Right renal cortex interstitium (tissue), 3 donors: ENCODE results near the gene NEDD9. TPM values are rescaled to one million over a fixed set of nuclear protein-coding genes. Genes with fewer than 3 reads are reported as not detected.
A peak's percentile ranks its signal among the peaks of the same experiment; 100 is the strongest.

Experiments
- DNase-seq, 3 donors: peaks; one replicate each; pipeline ENCODE4 v3.0.0-alpha.2; 2013; ENCODE audit warnings: low read depth in 3 of 3, low spot score in 2 of 3
- polyA plus RNA-seq, 3 donors: library from polyadenylated mRNA; unstranded; fragments of 120-200 nt; gene quantifications; one replicate each; pipeline ENCODE4 v1.2.1, GENCODE V29; 2013; ENCODE audit not compliant: insufficient read length in 3 of 3

NEDD9 gene
- polyA plus RNA-seq, 3 donors: 58.3 to 79.1 (median 73.5) TPM

DNA sequence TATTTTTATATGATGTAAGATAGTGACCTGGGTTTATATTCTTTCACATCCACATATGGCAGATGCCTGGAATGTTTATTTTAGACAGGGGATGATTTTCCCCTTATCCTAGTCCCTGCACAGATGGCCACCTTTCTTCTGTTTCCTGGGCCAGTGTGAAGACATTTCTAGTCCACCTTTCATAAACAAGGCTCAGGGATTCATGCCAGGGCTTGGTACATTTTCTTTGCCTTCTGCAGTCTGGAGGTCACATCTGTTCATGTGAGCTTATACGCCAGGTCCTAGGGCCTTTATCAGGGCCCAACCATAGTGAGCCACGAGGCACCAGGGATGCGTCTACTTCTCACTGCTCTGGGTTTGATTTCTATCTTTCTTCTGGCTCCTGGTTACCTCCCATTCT is 82.9 kb downstream of the NEDD9 start:
- DNase-seq: no peak

DNA sequence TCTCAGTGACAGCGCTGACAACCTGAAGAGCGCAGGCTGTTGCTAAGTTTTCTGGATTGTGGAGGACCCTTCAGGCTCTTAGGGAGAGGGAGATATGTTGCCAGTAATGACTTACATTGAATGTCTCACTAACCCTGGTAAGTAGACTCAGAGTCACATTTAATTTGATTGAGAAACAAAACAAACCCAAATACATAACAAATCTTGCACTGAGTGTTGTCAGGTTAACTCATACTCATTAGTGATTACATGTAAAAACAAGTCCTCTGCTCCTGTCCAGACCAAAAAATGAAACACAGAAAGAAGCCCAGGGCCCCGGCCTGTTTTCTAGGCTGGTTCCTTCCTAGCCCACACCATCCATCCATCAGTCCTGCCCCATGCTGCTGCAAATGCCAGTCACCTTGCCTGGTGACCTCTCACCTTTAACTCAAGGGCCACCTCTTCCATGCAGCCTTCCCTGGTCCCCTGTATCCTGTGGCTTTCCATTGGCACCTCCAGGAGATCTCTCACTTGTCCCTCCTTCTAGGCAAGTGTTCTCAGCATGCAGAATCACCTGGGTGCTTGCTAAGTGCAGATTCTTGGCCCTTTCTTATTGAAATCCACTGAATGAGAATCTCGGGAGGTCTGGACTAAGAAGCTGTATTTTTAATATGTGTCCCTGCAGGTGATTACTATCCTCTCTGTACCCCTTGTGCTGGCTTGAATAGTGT is 86.2 kb downstream of the NEDD9 start:
- no peak for DNase-seq

DNA sequence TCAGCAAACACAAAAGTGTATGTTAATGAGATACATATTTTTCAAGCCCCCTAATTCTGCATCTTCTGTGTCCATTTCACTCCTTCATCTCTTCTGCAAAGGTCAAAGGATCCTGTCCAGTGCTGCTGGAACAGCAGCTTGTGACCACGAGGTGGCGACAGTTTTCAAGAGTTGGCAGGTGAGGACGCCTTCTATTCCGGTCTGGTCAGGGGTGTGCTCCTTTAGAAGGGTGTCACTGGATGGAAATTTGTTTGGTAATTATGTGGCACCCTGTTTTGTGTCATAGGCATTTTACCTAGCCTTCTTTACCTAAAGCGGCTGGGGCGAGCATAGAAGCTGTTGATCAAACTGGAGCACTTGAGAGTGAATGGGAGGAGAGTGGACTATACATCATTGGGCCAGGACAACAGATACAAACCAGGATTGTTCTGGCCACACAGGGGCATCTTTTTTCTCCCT is 88.0 kb downstream of the NEDD9 start:
- DNase-seq: peak; percentile 53

DNA sequence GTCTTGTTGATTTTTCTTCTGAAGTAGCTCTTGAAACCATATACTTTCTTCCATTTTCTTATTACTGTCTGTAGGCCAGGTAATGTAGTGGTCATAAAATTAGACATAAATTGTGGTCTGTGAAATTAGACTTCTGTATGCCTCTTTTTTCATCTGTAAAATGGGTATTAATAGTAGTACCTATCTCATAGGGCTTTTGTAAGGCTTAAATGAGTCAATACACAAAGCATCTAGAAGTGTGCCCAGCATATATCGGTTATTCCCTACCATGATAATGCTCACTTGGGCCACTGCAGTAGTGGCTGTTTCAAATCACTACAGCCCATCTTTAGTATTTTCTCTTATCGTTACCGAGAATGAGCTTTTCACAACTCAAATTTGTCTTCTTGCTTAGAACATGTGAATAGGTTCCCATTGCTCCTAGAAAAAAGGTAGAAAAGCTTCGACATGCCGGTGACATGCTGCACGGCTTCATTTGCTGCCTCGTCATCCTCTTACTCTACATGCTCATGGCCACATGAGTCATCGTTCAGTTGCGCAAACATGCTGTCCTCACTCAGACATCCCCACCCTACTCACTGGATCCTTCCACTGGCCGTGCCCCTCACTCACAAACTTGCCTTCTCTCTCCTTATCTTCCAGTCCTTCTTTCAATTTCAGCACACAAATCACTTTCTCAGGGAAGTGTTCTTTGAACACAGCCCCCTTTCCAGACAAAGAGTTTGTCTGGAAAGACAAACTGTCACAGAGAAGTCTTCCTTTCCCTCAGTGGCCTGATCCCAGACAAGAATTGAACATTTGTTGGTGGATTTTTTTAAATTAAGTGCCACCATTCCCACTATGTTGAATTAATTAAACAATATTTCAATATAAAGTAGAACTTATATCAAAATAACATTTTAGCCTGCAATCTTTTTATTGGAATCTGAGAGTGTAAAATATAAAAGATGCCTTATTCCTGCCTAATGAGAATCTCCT is 88.8 kb downstream of the NEDD9 start:
- no peak for DNase-seq

DNA sequence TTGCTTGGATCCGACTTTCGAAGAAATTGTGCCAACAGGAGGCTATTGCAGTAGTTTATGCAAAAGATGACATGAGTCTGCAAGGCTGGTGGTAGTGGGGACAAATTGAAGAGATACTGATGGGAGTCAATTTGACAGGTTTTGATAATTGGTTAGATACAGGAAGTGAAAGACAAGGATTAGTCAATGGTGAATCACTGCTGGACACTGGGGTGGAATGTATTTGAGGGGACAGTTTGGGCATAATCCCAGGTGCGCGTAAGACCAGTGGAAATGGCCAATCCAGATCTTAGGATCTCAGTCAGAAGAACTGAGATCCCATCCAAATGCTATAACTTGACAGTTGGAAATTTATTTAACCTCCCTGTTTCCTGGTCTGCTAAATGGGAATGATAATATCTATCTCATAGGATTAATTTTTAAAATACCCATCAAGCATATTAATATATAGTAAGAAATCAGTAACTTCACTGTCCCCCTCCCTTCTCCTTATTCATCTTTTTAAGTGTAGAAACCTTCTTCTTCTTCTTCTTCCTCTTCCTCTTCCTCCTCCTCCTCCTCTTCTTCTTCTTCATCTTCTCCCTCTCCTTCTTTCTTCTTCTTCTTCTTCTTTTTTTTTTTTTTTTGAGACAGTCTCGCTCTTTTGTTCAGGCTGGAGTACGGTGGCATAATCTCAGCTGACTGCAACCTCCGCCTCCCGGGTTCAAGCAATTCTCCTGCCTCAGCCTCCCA is 90.0 kb downstream of the NEDD9 start:
- DNase-seq: no peak

DNA sequence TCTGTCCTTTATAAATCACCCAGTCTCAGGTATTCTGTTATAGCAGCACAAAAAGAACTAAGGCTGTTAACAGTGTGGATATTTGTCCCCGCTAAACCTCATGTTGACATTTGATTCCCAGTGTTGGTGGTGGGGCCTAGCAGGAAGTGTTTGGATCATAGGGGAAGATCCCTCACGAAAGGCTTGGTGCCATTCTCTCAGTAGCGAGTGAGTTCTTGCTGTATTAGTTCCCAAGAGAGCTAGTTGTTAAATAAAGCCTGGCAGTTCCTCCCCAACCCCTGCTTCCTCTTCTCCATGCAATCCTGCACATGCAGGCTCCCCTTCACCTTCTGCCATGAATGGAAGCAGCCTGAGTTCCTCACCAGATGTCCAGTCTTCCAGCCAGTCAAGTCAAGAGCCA is 91.2 kb downstream of the NEDD9 start:
- no peak for DNase-seq

DNA sequence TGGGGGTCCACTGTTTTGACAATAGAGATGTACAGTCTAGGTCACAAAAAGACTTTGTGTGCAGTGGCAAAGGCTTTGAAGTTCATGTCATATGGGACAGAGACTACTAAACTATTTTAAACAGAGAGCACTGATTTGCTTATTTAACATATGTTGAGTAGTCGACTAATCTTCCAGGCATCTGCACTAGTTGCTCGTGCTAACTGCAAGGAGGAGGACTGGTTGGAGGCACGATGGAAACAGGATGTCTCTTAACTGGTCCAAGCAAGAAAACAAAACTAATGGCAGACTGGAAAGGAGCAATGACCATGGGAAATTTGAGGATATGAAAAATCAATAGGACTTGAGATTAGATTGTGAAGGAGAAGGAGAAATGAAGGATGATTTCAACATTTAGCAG is 92.4 kb downstream of the NEDD9 start:
- no peak for DNase-seq

DNA sequence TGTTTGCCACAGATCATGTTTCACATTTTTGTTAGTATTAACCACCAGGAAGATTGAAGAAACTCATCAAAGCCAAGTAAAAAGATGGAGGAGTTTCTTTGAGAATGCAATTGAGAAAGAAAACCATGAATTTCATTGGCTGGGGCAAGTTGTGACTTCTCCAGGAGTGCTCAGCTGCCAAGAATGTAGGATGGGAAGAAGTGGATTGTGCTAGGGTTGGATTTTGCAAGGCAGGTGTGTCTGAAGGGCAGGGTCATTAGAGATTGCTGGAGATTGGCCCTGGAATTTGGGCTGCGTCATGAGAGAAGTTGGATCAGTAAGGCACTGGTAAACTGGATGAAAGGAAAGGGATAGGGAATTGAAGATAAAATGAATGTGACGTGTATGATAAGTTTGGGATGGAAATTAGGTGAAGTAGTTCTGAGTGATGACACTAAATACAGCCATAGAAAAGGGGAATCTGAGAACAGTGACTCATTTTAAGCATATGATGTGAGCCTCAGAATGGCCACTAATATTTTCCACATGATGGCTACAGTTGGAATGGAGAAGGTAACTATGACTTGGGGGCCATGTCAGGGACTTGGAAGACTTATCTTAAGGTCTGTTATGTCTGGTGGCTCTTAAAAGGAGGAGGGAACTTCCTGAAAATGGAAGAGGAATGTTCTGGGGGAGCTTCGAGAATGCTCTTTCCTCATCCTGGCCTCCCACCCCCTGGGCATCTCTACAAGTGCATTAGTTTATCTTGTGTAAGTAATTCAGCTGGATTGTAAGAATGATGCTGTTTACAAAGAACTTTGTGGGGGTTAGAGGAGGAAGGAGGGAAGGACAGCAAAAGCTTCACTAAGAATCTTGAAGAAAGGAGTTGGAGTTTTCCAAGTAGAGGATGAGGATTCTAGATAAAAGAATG is 93.2 kb downstream of the NEDD9 start:
- no peak for DNase-seq

DNA sequence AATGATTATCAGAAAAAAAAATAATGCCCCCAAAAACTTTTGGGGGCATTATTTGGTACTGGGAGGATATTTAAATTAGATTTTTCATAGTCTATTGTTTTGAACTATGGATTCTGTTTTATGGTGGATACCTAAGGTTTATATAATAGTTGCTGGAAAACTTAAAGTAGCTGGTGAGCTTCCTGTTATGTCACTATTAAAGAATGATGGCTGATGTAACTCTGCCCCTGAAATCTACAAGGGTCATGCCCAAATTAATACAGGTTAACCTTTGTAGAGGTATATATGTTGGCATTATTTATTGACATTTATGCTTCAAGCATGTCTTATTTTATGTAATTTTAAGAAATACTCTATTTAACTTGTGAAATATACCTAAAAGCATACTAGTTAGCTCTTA is 95.7 kb downstream of the NEDD9 start:
- DNase-seq: no peak

Other genes with a start within 250 kb of the NEDD9 start
- 1 to 10 TPM; 8.2 to 9.0 (median 8.5) TPM for gene ELOVL2, start 188.4 kb downstream of the NEDD9 start, polyA plus RNA-seq
- 10 to 100 TPM; 19.0 to 19.8 (median 19.5) TPM for gene SMIM13, start 138.8 kb downstream of the NEDD9 start, polyA plus RNA-seq
- under 1 TPM; 0.08 to 0.22 (median 0.13) TPM for gene ERVFRD-1, start 120.9 kb downstream of the NEDD9 start, polyA plus RNA-seq